Stimulated activated CD4-positive, alpha-beta T cell treated with anti-CD3 and anti-CD28 coated beads, Interleukin-4, amount 100 ng/mL, for 24 hours (primary cell): Measurements from ENCODE around the gene DYNC2I2.
A peak's percentile ranks its signal among the peaks of the same experiment; 100 is the strongest.
"Not testable (repeated sequence)": the region's sequence is repeated elsewhere in the genome, so short reads cannot be mapped to it uniquely, and the experiment has no call there.

Experiments used
- DNase-seq: peaks from one replicate; pipeline ENCODE4 v3.0.0-alpha.2; 2020

Gene DYNC2I2

GRCh38 chr9:128656416-128657343 is at the start of gene DYNC2I2:
TSS of gene DYNC2I2 (minus strand) at chr9:128656847. CDS start at chr9:128656726, 121 bp downstream.
- DNase-seq = peak; percentile 97

DNA sequence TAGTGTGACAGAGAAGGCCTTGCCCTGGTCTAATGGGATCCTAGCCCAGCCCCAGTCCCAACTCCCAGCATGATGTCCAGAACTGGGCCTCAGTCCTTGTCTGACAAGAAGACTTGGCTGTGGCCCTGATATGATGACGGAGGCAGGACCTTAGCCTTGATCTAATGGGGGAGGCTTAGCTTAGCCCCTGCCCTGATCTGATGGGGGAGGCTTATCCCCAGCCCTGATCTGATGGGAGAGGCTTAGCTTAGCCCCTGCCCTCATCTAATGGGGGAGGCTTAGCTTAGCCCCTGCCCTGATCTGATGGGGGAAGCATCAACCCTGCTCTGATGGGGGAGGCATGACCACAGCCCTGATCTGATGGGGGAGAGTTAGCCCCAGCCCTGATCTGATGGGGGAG is 49.4 kb upstream of the DYNC2I2 start:
- no peak for DNase-seq

DNA sequence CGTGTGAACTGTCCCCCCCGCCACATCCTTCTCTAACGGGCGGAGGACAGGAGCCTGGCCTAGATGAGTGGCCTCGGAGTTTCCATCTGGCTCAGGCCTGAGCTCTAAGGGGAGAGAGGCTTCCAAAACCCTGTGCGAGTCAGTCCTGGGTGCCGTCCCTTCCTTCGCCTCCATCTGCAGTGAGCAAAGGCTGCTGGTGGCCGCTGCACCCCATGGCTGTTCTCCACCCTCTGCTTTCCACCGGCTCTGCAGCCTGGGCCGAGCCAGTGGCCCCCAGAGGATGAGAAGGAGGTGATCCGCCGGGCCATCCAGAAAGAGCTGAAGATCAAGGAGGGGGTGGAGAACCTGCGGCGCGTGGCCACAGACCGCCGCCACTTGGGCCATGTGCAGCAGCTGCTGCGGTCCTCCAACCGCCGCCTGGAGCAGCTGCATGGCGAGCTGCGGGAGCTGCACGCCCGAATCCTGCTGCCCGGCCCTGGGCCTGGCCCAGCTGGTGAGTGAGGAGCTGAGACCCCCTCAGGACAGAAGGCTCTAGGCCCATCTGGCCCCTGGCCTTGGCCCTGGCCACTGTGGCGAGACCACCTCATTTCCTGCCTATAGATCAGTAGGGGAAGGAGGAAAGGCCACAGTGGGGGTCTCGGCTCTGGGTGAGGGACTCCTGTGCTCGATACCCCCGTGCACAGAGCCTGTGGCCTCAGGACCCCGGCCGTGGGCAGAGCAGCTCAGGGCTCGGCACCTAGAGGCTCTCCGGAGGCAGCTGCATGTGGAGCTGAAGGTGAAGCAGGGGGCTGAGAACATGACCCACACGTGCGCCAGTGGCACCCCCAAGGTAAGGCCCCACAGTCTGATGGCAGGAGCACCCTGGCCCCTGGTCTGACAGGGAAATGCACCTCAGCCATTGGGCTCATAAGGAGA is 48.7 kb upstream of the DYNC2I2 start:
- no peak for DNase-seq

DNA sequence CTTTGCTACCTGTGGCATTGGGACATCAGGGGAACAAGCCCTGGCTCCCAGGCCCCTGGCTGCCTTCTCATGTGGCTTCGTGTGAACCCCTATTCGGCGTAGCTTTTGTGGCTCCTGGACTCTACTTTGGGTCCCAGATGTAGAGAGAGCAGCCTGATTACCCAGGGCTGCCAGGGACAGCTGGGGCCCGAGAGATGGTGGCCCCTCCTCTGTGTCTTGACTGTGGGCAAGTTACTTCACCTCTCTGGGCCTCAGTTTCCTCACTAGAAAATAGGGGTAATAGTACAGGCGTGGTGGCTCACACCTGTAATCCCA is 47.7 kb upstream of the DYNC2I2 start:
- DNase-seq = no peak

DNA sequence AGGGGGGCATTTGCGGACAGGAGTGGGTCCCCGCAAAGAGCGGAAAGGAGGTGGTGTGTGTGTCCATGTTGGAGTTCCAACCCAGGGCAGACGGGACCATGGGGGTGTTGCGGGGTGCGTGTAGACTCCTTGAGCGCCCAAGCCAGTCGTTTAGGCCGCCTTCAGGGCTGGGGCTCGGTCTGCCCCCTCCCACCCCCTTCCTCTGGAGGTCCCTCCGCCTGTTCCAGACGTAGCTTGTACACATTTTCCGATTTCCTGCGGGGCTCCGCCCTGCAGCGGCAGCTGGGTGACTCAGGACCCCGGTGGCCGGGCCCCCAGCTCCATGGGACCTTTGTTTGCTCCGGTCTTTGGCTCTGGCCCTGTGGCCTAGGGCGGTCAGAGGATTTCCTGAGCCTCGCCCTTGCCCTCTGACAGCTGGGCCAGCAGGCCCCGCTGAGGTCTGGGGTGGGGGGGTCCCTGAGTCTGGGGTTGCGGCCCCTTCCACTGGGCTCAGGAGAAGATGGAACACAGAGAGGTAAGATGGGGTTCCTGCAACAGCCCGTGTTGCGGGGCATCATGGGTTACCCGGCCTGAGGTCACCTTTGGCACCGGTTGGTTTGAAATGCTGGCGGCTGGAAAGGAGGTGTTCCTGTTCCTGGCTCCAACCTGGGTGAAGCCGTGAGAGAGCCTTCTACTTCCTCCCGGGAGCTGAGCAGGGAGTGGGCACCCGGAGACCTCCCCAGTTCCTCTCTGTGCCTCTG is 47.1 kb upstream of the DYNC2I2 start:
- DNase-seq = no peak

GRCh38 chr9:128702949-128703615 is 46.4 kb upstream of the DYNC2I2 start:
- DNase-seq = no peak

GRCh38 chr9:128702445-128702948 is 45.9 kb upstream of the DYNC2I2 start, which contains the start of gene PKN3:
TSS of gene PKN3 (plus strand) at chr9:128702503. CDS start at chr9:128702916, 413 bp downstream.
- DNase-seq = peak; percentile 89

- DNase-seq = no peak
Measured at GRCh38 chr9:128701227-128701854, 44.7 kb upstream of the DYNC2I2 start.

DNA sequence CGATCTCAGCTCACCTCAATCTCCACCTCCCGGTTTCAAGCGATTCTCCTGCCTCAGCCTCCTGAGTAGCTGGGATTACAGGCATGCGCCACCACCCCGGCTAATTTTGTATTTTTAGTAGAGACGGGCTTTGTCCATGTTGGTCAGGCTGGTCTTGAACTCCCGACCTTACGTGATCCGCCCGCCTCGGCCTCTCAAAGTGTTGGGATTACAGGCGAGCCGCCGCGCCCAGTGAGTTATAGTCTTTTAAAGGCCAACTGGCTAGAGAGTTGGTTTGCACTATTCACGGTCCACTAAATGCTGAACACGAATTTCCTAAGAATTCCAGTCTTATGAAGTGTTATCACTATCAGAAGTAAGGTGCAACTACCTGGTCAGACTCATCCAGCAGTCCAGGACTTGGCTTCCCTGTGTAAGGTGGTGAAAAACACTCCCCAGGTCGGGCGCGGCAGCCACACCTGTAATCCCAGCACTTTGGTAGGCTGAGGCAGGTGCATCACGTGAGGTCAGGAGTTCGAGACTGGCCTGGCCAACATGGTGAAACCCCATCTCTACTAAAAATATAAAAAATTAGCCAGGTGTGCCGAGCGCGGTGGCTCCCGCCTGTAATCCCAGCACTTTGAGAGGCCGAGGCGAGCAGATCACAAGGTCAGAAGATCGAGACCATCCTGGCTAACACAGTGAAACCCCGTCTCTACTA is 42.6 kb upstream of the DYNC2I2 start:
- DNase-seq = not testable (repeated sequence)

DNA sequence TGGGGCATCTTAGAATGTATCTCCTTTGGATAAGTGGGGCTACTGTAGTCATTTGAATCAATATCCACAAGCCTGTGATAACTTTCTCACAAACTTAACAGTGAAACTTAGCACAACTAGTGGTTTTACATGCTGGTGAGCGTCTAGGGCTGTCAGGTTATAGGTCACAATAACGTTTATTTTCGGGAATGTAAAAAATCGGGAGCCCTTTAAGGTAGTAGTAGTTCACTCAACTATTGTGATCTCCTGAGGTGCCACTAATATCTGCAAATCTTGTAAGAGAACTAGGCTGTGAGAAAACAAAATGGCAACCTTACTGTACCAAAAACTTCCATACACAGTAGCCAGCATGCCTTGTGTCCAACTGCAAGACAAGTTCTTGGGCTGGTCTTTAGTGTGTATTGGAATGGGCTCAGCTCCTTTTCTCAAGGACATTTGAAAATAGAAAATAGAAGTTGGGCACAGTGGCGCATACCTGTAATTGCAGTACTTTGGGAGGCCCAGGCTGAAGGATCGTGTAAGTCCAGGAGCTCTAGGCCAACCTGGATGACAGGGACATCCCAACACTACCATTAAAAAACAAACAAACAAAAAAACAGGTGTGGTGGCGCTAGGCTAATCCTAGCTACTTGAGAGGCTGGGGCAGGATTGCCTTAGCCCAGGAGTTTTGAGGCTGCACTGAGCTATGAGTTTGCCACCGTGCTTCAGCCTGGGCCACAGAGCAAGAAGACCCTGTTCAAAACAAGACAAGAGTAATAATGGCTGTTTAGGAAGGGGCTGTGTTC is 40.5 kb upstream of the DYNC2I2 start:
- DNase-seq = no peak

- DNase-seq = no peak
Measured at GRCh38 chr9:128694344-128694743, 37.7 kb upstream of the DYNC2I2 start.

- DNase-seq = not testable (repeated sequence)
Measured at GRCh38 chr9:128693738-128694137, 37.1 kb upstream of the DYNC2I2 start.

- DNase-seq = no peak
Measured at GRCh38 chr9:128690684-128691034, 34.0 kb upstream of the DYNC2I2 start.

- peak; percentile 52 for DNase-seq
Measured at GRCh38 chr9:128689820-128690683, 33.4 kb upstream of the DYNC2I2 start.

GRCh38 chr9:128689293-128689774 is 32.7 kb upstream of the DYNC2I2 start:
- DNase-seq = peak; percentile 61

GRCh38 chr9:128688501-128689292 is 32.0 kb upstream of the DYNC2I2 start, which contains the start of gene SET:
TSS of gene SET (plus strand) at chr9:128689222. CDS start at chr9:128689583, 361 bp downstream.
- DNase-seq = peak; percentile 91

DNA sequence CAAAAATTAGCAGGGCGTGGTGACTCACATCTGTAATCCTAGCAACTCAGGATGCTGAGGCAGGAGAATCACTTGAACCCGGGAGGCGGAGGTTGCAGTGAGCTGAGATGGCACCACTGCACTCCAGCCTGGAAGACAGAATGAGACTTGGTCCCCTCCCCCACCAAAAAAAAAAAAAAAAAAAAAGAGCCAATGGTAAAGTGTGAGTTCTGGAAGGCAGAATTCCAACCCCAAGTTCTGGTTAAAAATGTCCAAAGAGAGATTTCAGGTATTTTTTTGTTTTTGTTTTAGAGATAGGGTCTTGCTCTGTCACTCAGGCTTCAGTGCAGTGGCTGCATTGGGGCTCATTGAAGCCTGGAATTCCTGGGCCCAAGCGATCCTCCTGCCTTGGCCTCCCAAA is 30.8 kb upstream of the DYNC2I2 start:
- no peak for DNase-seq
